Upper lobe of left lung (tissue), 4 donors: ENCODE results near the gene SLC30A7.

Source experiments
- EP300 ChIP-seq, 4 donors: sonication (generic); formaldehyde crosslinking; IDR thresholded peaks; one replicate each; pipeline ENCODE4 v1.5.1; 2017; ENCODE audit warnings: antibody characterized with exemption in 4 of 4, control low read depth in 2 of 4
- POLR2A ChIP-seq, 4 donors: fragments of 450-650 bp; IDR thresholded peaks; one replicate each; pipeline ENCODE4 v1.5.1; 2016 to 2017; ENCODE audit warnings: antibody characterized with exemption in 4 of 4, mild to moderate bottlenecking in 2 of 4
- POLR2AphosphoS5 ChIP-seq, 2 donors: sonication (generic); formaldehyde crosslinking; IDR thresholded peaks; one replicate each; pipeline ENCODE4 v1.5.1; 2017; ENCODE audit warnings: antibody characterized with exemption in 2 of 2
- TF ChIP-seq, protein P1 (sequence below), 6 experiments: fragments of 450-650 bp in 4 of 6; fragments of 200-600 bp in 2 of 6; sonication (generic) in 2 of 6; IDR thresholded peaks; one replicate each; pipeline ENCODE4 v1.5.1; 2016 to 2019; ENCODE audit warnings: antibody characterized with exemption in 6 of 6

DNA sequence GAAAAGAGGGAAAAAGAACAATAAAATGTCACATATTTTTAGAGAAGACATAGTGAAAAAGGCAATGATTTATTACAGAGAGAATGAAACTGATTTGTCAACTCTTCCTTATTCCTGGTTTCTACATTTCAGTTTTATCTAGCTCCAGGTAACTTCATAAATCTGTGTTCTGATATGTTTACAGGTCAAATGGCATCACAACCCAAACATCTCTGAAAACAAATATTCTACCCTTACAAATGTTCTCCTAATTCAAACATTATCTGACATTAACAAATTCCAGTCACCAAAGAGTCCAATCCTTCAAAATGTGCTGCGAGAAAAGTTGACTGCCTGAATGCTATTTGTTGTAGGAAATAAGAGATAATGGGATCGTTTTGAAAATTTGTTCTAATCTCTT is 21.5 kb upstream of the SLC30A7 start:
- TF ChIP-seq, protein P1, sequence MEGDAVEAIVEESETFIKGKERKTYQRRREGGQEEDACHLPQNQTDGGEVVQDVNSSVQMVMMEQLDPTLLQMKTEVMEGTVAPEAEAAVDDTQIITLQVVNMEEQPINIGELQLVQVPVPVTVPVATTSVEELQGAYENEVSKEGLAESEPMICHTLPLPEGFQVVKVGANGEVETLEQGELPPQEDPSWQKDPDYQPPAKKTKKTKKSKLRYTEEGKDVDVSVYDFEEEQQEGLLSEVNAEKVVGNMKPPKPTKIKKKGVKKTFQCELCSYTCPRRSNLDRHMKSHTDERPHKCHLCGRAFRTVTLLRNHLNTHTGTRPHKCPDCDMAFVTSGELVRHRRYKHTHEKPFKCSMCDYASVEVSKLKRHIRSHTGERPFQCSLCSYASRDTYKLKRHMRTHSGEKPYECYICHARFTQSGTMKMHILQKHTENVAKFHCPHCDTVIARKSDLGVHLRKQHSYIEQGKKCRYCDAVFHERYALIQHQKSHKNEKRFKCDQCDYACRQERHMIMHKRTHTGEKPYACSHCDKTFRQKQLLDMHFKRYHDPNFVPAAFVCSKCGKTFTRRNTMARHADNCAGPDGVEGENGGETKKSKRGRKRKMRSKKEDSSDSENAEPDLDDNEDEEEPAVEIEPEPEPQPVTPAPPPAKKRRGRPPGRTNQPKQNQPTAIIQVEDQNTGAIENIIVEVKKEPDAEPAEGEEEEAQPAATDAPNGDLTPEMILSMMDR (IDR thresholded peaks at IDR 0.05): no peak
- no peak for TF ChIP-seq POLR2AphosphoS5 (IDR thresholded peaks at IDR 0.05)
- no peak for TF ChIP-seq POLR2A (IDR thresholded peaks at IDR 0.05)
- TF ChIP-seq EP300 (IDR thresholded peaks at IDR 0.05): no peak
